Activated CD8-positive, alpha-beta memory T cell treated with anti-CD3 and anti-CD28 coated beads for 36 hours (primary cell): ENCODE data around the gene MAD1L1. TPM values are rescaled to one million over a fixed set of nuclear protein-coding genes. Genes with fewer than 3 reads are reported as not detected.

Source experiments
- CTCF ChIA-PET: fragments of 350-600 bp; sonication (Branson Sonifier 250); formaldehyde crosslinking; loops from one replicate; lab custom pipeline; 2021; ENCODE audit warnings: antibody characterized with exemption; lab: Charles Lee
- POLR2A ChIA-PET: fragments of 350-600 bp; sonication (Branson Sonifier 250); formaldehyde crosslinking; loops from one replicate; lab custom pipeline; 2021; ENCODE audit warnings: antibody characterized with exemption; lab: Charles Lee
- total RNA-seq, 2 experiments: library from RNA; stranded (reverse); gene quantifications; one replicate each; pipeline ENCODE4 v1.2.3, GENCODE V29; 2021

Gene MAD1L1
- total RNA-seq, 2 experiments from 2014 or later = 39.4 to 40.8 TPM

- ChIA-PET CTCF (no interaction called here), POLR2A (no interaction called here)
These were observed 221.3 kb downstream of the MAD1L1 start for GRCh38 chr7:2011266-2012043.

- ChIA-PET POLR2A (no interaction called here), CTCF (no interaction called here)
These were observed 222.0 kb downstream of the MAD1L1 start for GRCh38 chr7:2010551-2011265.

GRCh38 chr7:2010101-2010500 is 222.6 kb downstream of the MAD1L1 start:
- CTCF ChIA-PET = no interaction called here
- POLR2A ChIA-PET = no interaction called here

GRCh38 chr7:2009541-2010001 is 223.2 kb downstream of the MAD1L1 start:
- ChIA-PET CTCF (no interaction called here), POLR2A (no interaction called here)

GRCh38 chr7:2008936-2009540 is 223.7 kb downstream of the MAD1L1 start:
- POLR2A ChIA-PET = no interaction called here

GRCh38 chr7:2008101-2008935 is 224.4 kb downstream of the MAD1L1 start:
- ChIA-PET POLR2A (no interaction called here), CTCF (no interaction called here)

More at GRCh38 chr7:2008936-2009540, 223.7 kb downstream of the MAD1L1 start:
- CTCF ChIA-PET = no interaction called here

GRCh38 chr7:2007551-2007950 is 225.2 kb downstream of the MAD1L1 start:
- POLR2A ChIA-PET = interaction anchor here (0.6 kb wide), 1 partner anchor 822 kb away, joined by 4 read pairs; no protein-coding TSS in a partner anchor

GRCh38 chr7:2006921-2007381 is 225.8 kb downstream of the MAD1L1 start:
- POLR2A ChIA-PET = no interaction called here

More at GRCh38 chr7:2007551-2007950, 225.2 kb downstream of the MAD1L1 start:
- CTCF ChIA-PET = no interaction called here

GRCh38 chr7:2006231-2006771 is 226.4 kb downstream of the MAD1L1 start:
- CTCF ChIA-PET = no interaction called here

More at GRCh38 chr7:2006921-2007381, 225.8 kb downstream of the MAD1L1 start:
- CTCF ChIA-PET = no interaction called here

GRCh38 chr7:2005786-2006185 is 227.0 kb downstream of the MAD1L1 start:
- CTCF ChIA-PET = no interaction called here
- POLR2A ChIA-PET = no interaction called here

More at GRCh38 chr7:2006231-2006771, 226.4 kb downstream of the MAD1L1 start:
- POLR2A ChIA-PET = no interaction called here

- CTCF ChIA-PET = no interaction called here
- POLR2A ChIA-PET = no interaction called here
These were observed 227.7 kb downstream of the MAD1L1 start for GRCh38 chr7:2004841-2005725.

GRCh38 chr7:2003931-2004812 is 228.6 kb downstream of the MAD1L1 start:
- POLR2A ChIA-PET = no interaction called here
- CTCF ChIA-PET = no interaction called here

- ChIA-PET POLR2A (no interaction called here), CTCF (no interaction called here)
These were observed 229.3 kb downstream of the MAD1L1 start for GRCh38 chr7:2003451-2003930.

- ChIA-PET CTCF (no interaction called here), POLR2A (no interaction called here)
These were observed 229.9 kb downstream of the MAD1L1 start for GRCh38 chr7:2002561-2003450.

- ChIA-PET POLR2A (no interaction called here), CTCF (no interaction called here)
These were observed 230.9 kb downstream of the MAD1L1 start for GRCh38 chr7:2001601-2002442.
